Measurements from ENCODE around the gene DNLZ. TPM values are rescaled to one million over a fixed set of nuclear protein-coding genes. Genes with fewer than 3 reads are reported as not detected.

Gene DNLZ
- polyA plus RNA-seq, 1 donor from 2014 or later, result 23.6 TPM

GRCh38 chr9:136392538-136393449 is 29.2 kb upstream of the DNLZ start:
- no peaks in the 10 kb centered on the region for H3K27me3 ChIP-seq (ENCODE audit: insufficient read depth, low read depth, low read length)
- H3K4me3 ChIP-seq (ENCODE audit: low read length), result no peak overlapping the region
- no peak for TF ChIP-seq CTCF (IDR thresholded peaks at IDR 0.05; ENCODE audit: poor library complexity, severe bottlenecking)
- TF ChIP-seq POLR2AphosphoS5 (IDR thresholded peaks at IDR 0.05), result no peak
- TF ChIP-seq MXI1 (conservative IDR thresholded peaks at IDR 0.05; ENCODE audit: poor library complexity, severe bottlenecking), result no peak
- TF ChIP-seq, protein P1, sequence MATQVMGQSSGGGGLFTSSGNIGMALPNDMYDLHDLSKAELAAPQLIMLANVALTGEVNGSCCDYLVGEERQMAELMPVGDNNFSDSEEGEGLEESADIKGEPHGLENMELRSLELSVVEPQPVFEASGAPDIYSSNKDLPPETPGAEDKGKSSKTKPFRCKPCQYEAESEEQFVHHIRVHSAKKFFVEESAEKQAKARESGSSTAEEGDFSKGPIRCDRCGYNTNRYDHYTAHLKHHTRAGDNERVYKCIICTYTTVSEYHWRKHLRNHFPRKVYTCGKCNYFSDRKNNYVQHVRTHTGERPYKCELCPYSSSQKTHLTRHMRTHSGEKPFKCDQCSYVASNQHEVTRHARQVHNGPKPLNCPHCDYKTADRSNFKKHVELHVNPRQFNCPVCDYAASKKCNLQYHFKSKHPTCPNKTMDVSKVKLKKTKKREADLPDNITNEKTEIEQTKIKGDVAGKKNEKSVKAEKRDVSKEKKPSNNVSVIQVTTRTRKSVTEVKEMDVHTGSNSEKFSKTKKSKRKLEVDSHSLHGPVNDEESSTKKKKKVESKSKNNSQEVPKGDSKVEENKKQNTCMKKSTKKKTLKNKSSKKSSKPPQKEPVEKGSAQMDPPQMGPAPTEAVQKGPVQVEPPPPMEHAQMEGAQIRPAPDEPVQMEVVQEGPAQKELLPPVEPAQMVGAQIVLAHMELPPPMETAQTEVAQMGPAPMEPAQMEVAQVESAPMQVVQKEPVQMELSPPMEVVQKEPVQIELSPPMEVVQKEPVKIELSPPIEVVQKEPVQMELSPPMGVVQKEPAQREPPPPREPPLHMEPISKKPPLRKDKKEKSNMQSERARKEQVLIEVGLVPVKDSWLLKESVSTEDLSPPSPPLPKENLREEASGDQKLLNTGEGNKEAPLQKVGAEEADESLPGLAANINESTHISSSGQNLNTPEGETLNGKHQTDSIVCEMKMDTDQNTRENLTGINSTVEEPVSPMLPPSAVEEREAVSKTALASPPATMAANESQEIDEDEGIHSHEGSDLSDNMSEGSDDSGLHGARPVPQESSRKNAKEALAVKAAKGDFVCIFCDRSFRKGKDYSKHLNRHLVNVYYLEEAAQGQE (IDR thresholded peaks at IDR 0.05; ENCODE audit: borderline replicate concordance), result no peak
- TF ChIP-seq EZH2 (IDR thresholded peaks at IDR 0.05; ENCODE audit: borderline replicate concordance, insufficient read depth, low read length, poor library complexity, severe bottlenecking), result no peak
- no peak for TF ChIP-seq SMC3 (conservative IDR thresholded peaks at IDR 0.05; ENCODE audit: poor library complexity)
- H2AFZ ChIP-seq (ENCODE audit: low read depth, low read length), result no peak overlapping the region
- H3K9me2 ChIP-seq (ENCODE audit: insufficient read depth, low read length), result no peaks in the 10 kb centered on the region
- H3F3A ChIP-seq (ENCODE audit: insufficient read depth, low read length, poor library complexity, severe bottlenecking), result no peaks in the 10 kb centered on the region
- no peaks in the 10 kb centered on the region for H3K36me3 ChIP-seq (ENCODE audit: insufficient read depth, low read length)
- H3K9ac ChIP-seq (ENCODE audit: low read length), result no peak overlapping the region
- H3K9me3 ChIP-seq (ENCODE audit: low read length), result no peaks in the 10 kb centered on the region
- H3K79me2 ChIP-seq (replicated peaks; ENCODE audit: insufficient read depth, low read length), result peaks cover 1% of the 10 kb centered on the region
- H3K27ac ChIP-seq (ENCODE audit: low read length), result no peak overlapping the region
- H3K4me2 ChIP-seq (ENCODE audit: low read length), result no peak overlapping the region
- H4K20me1 ChIP-seq (ENCODE audit: insufficient read depth), result no peaks in the 10 kb centered on the region

DNA sequence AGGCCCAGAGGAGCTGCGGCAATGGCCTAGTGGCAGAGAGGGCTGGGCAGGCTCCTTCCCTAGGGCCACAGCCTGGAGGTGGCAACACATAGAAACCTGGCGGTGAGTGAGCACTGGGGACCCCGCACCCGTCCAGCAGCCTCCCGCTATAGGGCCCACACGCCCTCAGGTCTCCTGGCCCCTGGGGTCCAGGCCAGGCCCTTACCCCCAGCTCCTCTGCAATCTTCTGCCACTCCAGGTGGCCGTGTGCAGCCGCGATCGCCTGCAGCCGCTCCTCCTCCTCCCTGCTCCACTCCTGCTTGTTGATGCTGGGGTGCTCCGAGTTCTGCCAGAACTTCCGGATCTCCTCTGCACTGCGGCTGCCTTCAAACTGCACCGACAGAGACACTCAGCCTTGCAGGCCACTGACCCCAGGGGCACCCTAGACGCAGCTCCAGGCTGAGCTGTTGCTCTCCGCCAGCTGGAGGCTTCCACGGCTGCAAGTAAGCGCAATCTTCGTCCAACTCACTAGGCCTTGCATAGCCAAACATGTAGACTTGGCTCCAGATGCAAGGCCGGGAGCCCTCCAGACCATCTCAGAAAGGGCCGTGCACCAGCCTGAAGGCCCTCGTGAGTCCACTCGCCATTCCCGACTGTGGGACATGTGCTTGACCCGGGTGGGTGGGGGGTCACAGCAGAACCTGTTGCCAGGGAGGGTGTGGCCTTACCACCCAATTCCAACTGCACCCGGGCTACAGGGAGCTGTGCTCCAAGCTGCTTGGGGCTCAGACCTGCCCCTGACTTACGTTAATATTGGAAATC is 28.4 kb upstream of the DNLZ start:
- TF ChIP-seq CTCF (IDR thresholded peaks at IDR 0.05; ENCODE audit: poor library complexity, severe bottlenecking), result no peak
- TF ChIP-seq EZH2 (IDR thresholded peaks at IDR 0.05; ENCODE audit: borderline replicate concordance, insufficient read depth, low read length, poor library complexity, severe bottlenecking), result no peak
- TF ChIP-seq, protein P1 (IDR thresholded peaks at IDR 0.05; ENCODE audit: borderline replicate concordance), result no peak
- TF ChIP-seq RAD21 (conservative IDR thresholded peaks at IDR 0.05), result no peak
- no peak for TF ChIP-seq MXI1 (conservative IDR thresholded peaks at IDR 0.05; ENCODE audit: poor library complexity, severe bottlenecking)
- no peak for TF ChIP-seq EP300 (conservative IDR thresholded peaks at IDR 0.05; ENCODE audit: poor library complexity, severe bottlenecking)
- no peak for TF ChIP-seq TAF1 (IDR thresholded peaks at IDR 0.05; ENCODE audit: low read depth)
- no peak for TF ChIP-seq POLR2AphosphoS5 (IDR thresholded peaks at IDR 0.05)
- no peak for TF ChIP-seq SMC3 (conservative IDR thresholded peaks at IDR 0.05; ENCODE audit: poor library complexity)
- no peaks in the 10 kb centered on the region for H3K36me3 ChIP-seq (ENCODE audit: insufficient read depth, low read length)
- no peaks in the 10 kb centered on the region for H3K79me2 ChIP-seq (replicated peaks; ENCODE audit: insufficient read depth, low read length)

More for the DNA sequence above, 28.4 kb upstream of the DNLZ start:
- no peak overlapping the region for H3K4me3 ChIP-seq (ENCODE audit: low read length)
- no peak overlapping the region for H3K9ac ChIP-seq (ENCODE audit: low read length)
- no peaks in the 10 kb centered on the region for H3F3A ChIP-seq (ENCODE audit: insufficient read depth, low read length, poor library complexity, severe bottlenecking)
- no peak overlapping the region for H3K27ac ChIP-seq (ENCODE audit: low read length)
- no peaks in the 10 kb centered on the region for H4K20me1 ChIP-seq (ENCODE audit: insufficient read depth)
- no peak overlapping the region for H3K4me2 ChIP-seq (ENCODE audit: low read length)
- no peaks in the 10 kb centered on the region for H3K9me2 ChIP-seq (ENCODE audit: insufficient read depth, low read length)
- no peaks in the 10 kb centered on the region for H3K9me3 ChIP-seq (ENCODE audit: low read length)
- no peak overlapping the region for H2AFZ ChIP-seq (ENCODE audit: low read depth, low read length)
- no peaks in the 10 kb centered on the region for H3K27me3 ChIP-seq (ENCODE audit: insufficient read depth, low read depth, low read length)

All from neural cell (in vitro differentiated cells).